Esophagus (tissue), 2 donors: ENCODE measurements around the gene OTP. TPM values are rescaled to one million over a fixed set of nuclear protein-coding genes. Genes with fewer than 3 reads are reported as not detected.

ENCODE experiments used
- H3K27ac ChIP-seq, 2 donors: one replicate each; pipeline ENCODE4 v1.5.1; 2013; ENCODE audit warnings: low read depth in 2 of 2, mild to moderate bottlenecking in 2 of 2, inconsistent platforms in 1 of 2, low read length in 1 of 2, moderate library complexity in 1 of 2
- H3K27me3 ChIP-seq, 2 donors: one replicate each; pipeline ENCODE4 v1.6.1; 2013; ENCODE audit warnings: low read length in 2 of 2, control low read depth in 1 of 2, mild to moderate bottlenecking in 1 of 2; ENCODE audit not compliant: insufficient read depth in 2 of 2, control insufficient read depth in 1 of 2
- H3K36me3 ChIP-seq, 2 donors: one replicate each; pipeline ENCODE4 v1.6.1; 2013; ENCODE audit warnings: low read length in 1 of 2; ENCODE audit not compliant: control insufficient read depth in 2 of 2, insufficient read depth in 2 of 2
- H3K4me1 ChIP-seq, 2 donors: one replicate each; pipeline ENCODE4 v1.6.1; 2013; ENCODE audit warnings: low read length in 1 of 2; ENCODE audit not compliant: control insufficient read depth in 2 of 2, insufficient read depth in 2 of 2
- H3K4me3 ChIP-seq, 2 donors: one replicate each; pipeline ENCODE4 v1.5.1; 2013; ENCODE audit warnings: low read length in 2 of 2, mild to moderate bottlenecking in 2 of 2, low read depth in 1 of 2, moderate library complexity in 1 of 2
- H3K9me3 ChIP-seq, 2 donors: one replicate each; pipeline ENCODE4 v1.6.1; 2013; ENCODE audit warnings: mild to moderate bottlenecking in 2 of 2, low read depth in 1 of 2, low read length in 1 of 2, moderate library complexity in 1 of 2; ENCODE audit not compliant: control insufficient read depth in 2 of 2, insufficient read depth in 1 of 2
- WGBS, 2 donors: extraction: QIAGEN DNeasy Blood & Tissue Kit; methylation state at CpG; one replicate each; pipeline ENCODE4 v1.1.7; 2013; 5-methylcytosine and 5-hydroxymethylcytosine counted together
- polyA plus RNA-seq, 2 donors: library from polyadenylated mRNA; stranded (reverse); fragments of 200-250 nt; gene quantifications; one replicate each; pipeline ENCODE4 v1.2.3, GENCODE V29; 2013
- donor health status: healthy with polysubstance abuse.
- donor health status: Bipolar disorder and iron deficiency.

The OTP gene
- polyA plus RNA-seq: not detected

GRCh38 chr5:77637998-77638762 is at the start of gene OTP:
Gene OTP, minus strand, starts transcription at chr5:77638713. Its CDS starts 164 bp downstream, at chr5:77638549.
- H3K27me3 ChIP-seq: peaks cover 13 to 55% of the 10 kb centered on the region in 2 donors

GRCh38 chr5:77683171-77683732 is 44.7 kb upstream of the OTP start:
- no peaks in the 10 kb centered on the region for H3K27me3 ChIP-seq
- no peaks in the 10 kb centered on the region for H3K9me3 ChIP-seq
- H3K36me3 ChIP-seq: no peaks in the 10 kb centered on the region
- H3K4me1 ChIP-seq: no peaks in the 10 kb centered on the region
- H3K4me3 ChIP-seq: no peak overlapping the region
- no peak overlapping the region for H3K27ac ChIP-seq
- WGBS, 2 donors: 92 to 93% methylated on average over 6 of the region's 6 CpGs

More at GRCh38 chr5:77637998-77638762, at the start of gene OTP:
- no peak within 1 kb of the TSS for H3K4me3 ChIP-seq
- no peak within 1 kb of the TSS for H3K27ac ChIP-seq
- peaks cover 5 to 6% of the 10 kb centered on the region in 2 donors for H3K4me1 ChIP-seq
- peaks cover 0 to 14% of the 10 kb centered on the region in 2 donors for H3K9me3 ChIP-seq
- H3K36me3 ChIP-seq: no peaks in the 10 kb centered on the region
- WGBS, 2 donors: 16 to 17% methylated on average over 24 of the region's 24 CpGs

GRCh38 chr5:77670526-77670925 is 32.0 kb upstream of the OTP start:
- H3K4me1 ChIP-seq: no peaks in the 10 kb centered on the region
- no peak overlapping the region for H3K27ac ChIP-seq
- H3K36me3 ChIP-seq: no peaks in the 10 kb centered on the region
- H3K9me3 ChIP-seq: peaks cover 0 to 2% of the 10 kb centered on the region in 2 donors
- H3K4me3 ChIP-seq: no peak overlapping the region
- H3K27me3 ChIP-seq: peaks cover 0 to 3% of the 10 kb centered on the region in 2 donors
- 63 to 67% methylated on average over 3 of the region's 3 CpGs for WGBS, 2 donors

DNA sequence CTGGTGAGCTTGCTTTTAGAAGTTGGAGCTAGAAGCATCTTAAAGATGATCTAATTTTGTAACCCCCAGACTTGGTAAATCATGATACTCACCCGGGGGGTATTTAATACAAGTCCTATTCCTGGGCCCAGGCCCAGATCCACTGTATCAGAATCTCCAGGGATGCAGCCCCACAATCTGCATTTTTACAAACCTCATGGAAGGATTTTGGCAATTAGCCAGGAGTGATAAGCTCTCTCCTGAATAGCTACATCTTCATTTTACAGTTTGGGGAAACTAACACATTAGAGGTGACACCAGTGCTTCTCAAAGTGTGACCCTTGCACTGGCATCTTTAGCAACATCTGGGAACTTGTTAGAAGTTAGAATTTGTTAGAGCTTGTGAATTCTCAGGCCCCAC is 31.2 kb upstream of the OTP start:
- H3K9me3 ChIP-seq: peaks cover 0 to 2% of the 10 kb centered on the region in 2 donors
- no peak overlapping the region for H3K4me3 ChIP-seq
- peaks cover 0 to 3% of the 10 kb centered on the region in 2 donors for H3K27me3 ChIP-seq
- no peaks in the 10 kb centered on the region for H3K4me1 ChIP-seq
- no peak overlapping the region for H3K27ac ChIP-seq
- WGBS, 2 donors: 69 to 90% methylated on average over 1 of the region's 1 CpG
- no peaks in the 10 kb centered on the region for H3K36me3 ChIP-seq

DNA sequence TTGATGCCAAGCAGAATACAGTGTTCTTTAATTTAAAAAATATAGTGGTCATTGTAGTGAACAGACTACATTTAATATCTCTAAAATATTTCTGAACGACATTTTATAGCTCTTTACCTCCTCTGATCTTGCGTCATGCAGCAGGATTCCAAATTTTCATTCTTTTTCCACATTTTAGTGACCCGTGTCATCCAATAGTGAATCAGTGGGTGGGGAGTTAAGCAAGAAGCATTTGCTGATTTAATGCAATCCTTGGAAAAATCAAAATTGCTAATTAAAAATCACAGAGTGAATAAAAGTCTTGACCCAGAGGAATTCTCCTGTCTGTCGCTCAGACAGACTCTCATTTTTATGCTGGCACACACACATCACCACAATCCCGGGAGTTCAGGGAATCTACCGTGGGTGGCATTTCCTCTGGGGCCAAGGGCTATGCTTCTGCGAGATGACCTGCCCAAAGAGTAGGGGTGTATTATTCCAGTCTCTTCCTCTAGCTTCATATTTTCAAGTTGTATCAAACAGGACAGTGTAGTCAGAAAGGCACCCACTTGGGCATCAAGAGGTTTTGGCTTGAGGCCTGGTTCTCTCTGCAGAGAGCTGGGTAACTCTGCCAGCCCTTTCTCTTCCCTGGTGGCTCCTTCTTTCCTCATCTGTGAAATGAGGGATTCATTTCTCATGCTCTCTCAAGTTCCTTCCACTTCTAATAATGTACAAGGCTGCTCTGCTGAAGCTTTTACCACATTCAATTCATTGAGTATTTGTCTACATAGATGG is 24.8 kb upstream of the OTP start:
- Histone ChIP-seq H3K27me3 (peaks cover 2 to 7% of the 10 kb centered on the region in 2 donors), H3K27ac (no peak overlapping the region), H3K9me3 (peaks cover 0 to 3% of the 10 kb centered on the region in 2 donors), H3K4me3 (no peak overlapping the region), H3K36me3 (no peaks in the 10 kb centered on the region), H3K4me1 (no peaks in the 10 kb centered on the region)
- 70 to 74% methylated on average over 7 of the region's 7 CpGs for WGBS, 2 donors

DNA sequence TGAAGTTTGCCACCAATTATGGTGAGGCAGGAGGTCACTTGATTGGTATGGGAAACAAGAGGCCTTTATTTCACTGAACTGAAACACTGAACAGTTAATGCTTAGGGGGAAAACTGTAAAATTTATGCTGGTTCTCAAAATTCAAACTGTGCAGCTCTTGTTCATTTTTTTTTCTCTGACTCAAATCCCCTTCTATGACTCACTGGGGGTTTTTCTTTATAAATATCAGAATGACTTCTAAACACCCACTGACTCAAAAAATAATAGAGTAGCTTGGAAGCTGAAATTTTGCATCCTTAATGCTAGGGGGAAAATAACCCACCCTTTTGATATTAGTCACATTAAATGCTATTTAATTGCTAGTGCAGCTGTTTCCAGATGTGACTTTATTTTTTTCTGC is 24.1 kb upstream of the OTP start:
- Histone ChIP-seq H3K4me3 (no peak overlapping the region), H3K27ac (no peak overlapping the region), H3K36me3 (no peaks in the 10 kb centered on the region), H3K9me3 (peaks cover 0 to 3% of the 10 kb centered on the region in 2 donors), H3K4me1 (no peaks in the 10 kb centered on the region), H3K27me3 (peaks cover 2 to 8% of the 10 kb centered on the region in 2 donors)

DNA sequence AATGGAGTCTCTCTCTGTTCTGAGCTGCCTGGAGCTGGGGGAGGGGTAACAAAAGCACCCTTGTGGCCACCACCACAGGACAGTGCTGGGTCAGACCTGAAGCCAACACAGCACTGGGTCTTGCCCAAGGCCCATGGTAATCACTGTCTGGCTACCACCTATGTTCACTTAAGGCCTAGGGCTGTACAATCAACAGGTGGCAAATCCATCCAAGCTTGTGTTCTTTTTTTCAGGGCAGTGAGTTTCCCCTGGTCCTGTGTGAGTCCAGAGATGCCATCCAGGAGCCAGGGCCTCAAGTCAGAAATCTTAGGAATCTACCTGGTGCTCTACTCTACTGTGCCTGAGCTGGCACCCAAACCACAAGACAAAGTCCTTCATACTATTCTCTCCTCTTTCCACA is 20.1 kb upstream of the OTP start:
- no peak overlapping the region for H3K4me3 ChIP-seq
- H3K4me1 ChIP-seq: no peaks in the 10 kb centered on the region
- no peaks in the 10 kb centered on the region for H3K36me3 ChIP-seq
- H3K27ac ChIP-seq: no peak overlapping the region
- H3K9me3 ChIP-seq: peaks cover 0 to 3% of the 10 kb centered on the region in 2 donors
- peaks cover 2 to 8% of the 10 kb centered on the region in 2 donors for H3K27me3 ChIP-seq

DNA sequence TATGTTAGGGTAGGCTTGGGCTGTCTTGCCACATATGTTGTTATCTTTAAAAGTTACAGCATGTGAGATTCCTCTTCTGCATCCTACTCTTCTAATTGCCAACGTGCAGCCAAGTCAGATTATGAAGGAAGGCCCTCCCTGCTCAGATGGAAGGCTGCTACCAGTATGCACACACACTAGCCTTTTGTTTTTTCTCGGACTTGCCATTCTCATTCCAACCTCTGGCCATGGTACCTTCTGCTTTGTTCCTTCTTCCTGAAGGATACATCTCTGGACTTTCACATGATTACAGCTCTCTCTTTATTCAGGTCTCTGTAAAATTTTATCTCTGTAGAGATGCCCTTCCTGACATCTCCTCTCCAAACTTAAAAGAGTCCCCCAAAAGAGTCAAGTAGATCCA is 12.8 kb upstream of the OTP start:
- H3K4me1 ChIP-seq: no peaks in the 10 kb centered on the region
- no peak overlapping the region for H3K27ac ChIP-seq
- H3K9me3 ChIP-seq: no peaks in the 10 kb centered on the region
- no peaks in the 10 kb centered on the region for H3K36me3 ChIP-seq
- H3K4me3 ChIP-seq: no peak overlapping the region
- WGBS, 2 donors: 38 to 39% methylated on average over 2 of the region's 2 CpGs
- H3K27me3 ChIP-seq: peaks cover 1 to 4% of the 10 kb centered on the region in 2 donors

DNA sequence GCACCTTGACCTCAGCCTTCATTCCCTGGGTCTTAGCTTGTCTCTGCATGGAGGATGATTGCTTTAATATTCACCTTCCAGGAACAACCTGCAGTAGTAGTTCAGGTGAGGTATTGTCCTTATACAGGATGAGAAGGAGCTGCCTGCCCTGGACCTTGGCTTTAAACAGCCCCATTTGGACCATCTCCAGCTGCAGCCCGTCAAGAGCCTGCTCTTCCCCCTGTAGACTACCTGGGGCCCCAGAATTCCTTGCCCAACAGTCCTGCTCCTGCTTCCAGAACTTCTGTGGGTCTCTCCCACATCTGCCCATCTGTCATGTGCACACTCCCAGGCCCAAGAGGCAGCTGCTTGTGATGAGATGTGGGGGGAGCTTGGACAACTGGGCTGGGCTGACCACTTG is 12.2 kb upstream of the OTP start:
- Histone ChIP-seq H3K9me3 (no peaks in the 10 kb centered on the region), H3K27ac (no peak overlapping the region), H3K27me3 (peaks cover 4 to 7% of the 10 kb centered on the region in 2 donors), H3K36me3 (no peaks in the 10 kb centered on the region), H3K4me3 (no peak overlapping the region), H3K4me1 (no peaks in the 10 kb centered on the region)
- 36 to 43% methylated on average over 1 of the region's 1 CpG for whole genome bisulfite sequencing, 2 donors
